K562 (cell line): Measurements from ENCODE around the gene ZNF618. TPM values are rescaled to one million over a fixed set of nuclear protein-coding genes. Genes with fewer than 3 reads are reported as not detected.
A peak's percentile ranks its signal among the peaks of the same experiment; 100 is the strongest.

Experiments used
- ATAC-seq: fragments of 200-7000 bp; cut with Tn5 transposase; 3 replicates; pipeline ENCODE4 v1.9.1; 2020; ENCODE audit warnings: moderate library complexity
- BruUV-seq: library from RNA; stranded (reverse); fragments of 400-500 nt; replicated peaks from 2 replicates; lab custom pipeline; 2021; lab: Mats Ljungman, UMichigan
- CTCF ChIA-PET: fragments of 300-600 bp; formaldehyde crosslinking; extraction: SDS; loops from one replicate; lab custom pipeline; 2021; ENCODE audit warnings: low intra/inter-chr PET ratio; lab: Yijun Ruan, JAX
- POLR2A ChIA-PET: fragments of 300-600, 350-650 bp; sonication (Branson Sonifier 250); formaldehyde crosslinking; extraction: SDS; loops from one replicate; lab custom pipeline; 2021; ENCODE audit warnings: antibody characterized with exemption, inconsistent platforms; lab: Yijun Ruan, JAX
- DNase-seq, 4 experiments: peaks; one replicate each; pipeline versions ENCODE4 v3.0.0 to v3.0.0-alpha.2; 2011 to 2018; ENCODE audit warnings: low spot score in 3 of 4, mixed read lengths in 3 of 4; ENCODE audit errors: extremely low read depth in 1 of 4
- FAIRE-seq: peaks from 2 replicates; lab custom pipeline; 2011; peaks lifted over from hg19 to GRCh38; lab: Jason Lieb, UNC
- H2AFZ ChIP-seq: 2 replicates; pipeline ENCODE4 v1.6.0; 2011; ENCODE audit warnings: low read depth, low read length, control low read depth, inconsistent platforms
- H3K27ac ChIP-seq: fragments of 200-600 bp; 3 replicates; pipeline ENCODE4 v1.8.0; 2011; ENCODE audit warnings: low read depth, mild to moderate bottlenecking, control low read depth, inconsistent platforms, low read length, moderate library complexity, mixed read lengths; ENCODE audit errors: extremely low read depth
- H3K27me3 ChIP-seq, 2 experiments: fragments of 300-600 bp in 1 of 2; 2 replicates in 1 of 2; 3 replicates in 1 of 2; pipeline versions ENCODE4 v1.6.0 to v1.8.0; 2011; ENCODE audit warnings: inconsistent platforms in 2 of 2, low read length in 2 of 2, mild to moderate bottlenecking in 1 of 2, mixed read lengths in 1 of 2, moderate library complexity in 1 of 2; ENCODE audit not compliant: control insufficient read depth in 2 of 2, insufficient read depth in 2 of 2
- H3K36me3 ChIP-seq: fragments of 300-600 bp; 3 replicates; pipeline ENCODE4 v1.8.0; 2011; ENCODE audit warnings: mild to moderate bottlenecking, low read length, inconsistent platforms; ENCODE audit not compliant: control insufficient read depth, insufficient read depth
- H3K4me1 ChIP-seq, 2 experiments: fragments of 200-600 bp in 1 of 2; replicated peaks in 1 of 2; 2 replicates in 1 of 2; 3 replicates in 1 of 2; pipeline versions ENCODE4 v1.5.1 to v1.8.0; 2011; ENCODE audit warnings: inconsistent platforms in 2 of 2, low read length in 2 of 2, mild to moderate bottlenecking in 1 of 2, mixed read lengths in 1 of 2, moderate library complexity in 1 of 2; ENCODE audit not compliant: control insufficient read depth in 2 of 2, insufficient read depth in 2 of 2
- H3K4me2 ChIP-seq: 2 replicates; pipeline ENCODE4 v1.6.1; 2011; ENCODE audit warnings: low read length, control low read depth, inconsistent platforms, mixed read lengths; ENCODE audit not compliant: insufficient read depth
- H3K4me3 ChIP-seq: fragments of 200-600 bp; sonication (generic), shearing (Covaris generic); 2 replicates; pipeline ENCODE4 v1.5.1; 2016; ENCODE audit warnings: control low read depth, inconsistent platforms
- H3K79me2 ChIP-seq: fragments of 200-600 bp; 3 replicates; pipeline ENCODE4 v1.8.0; 2011; ENCODE audit warnings: low read length, inconsistent platforms; ENCODE audit not compliant: control insufficient read depth, insufficient read depth
- H3K9ac ChIP-seq, 2 experiments: 2 replicates each; pipeline versions ENCODE4 v1.6.0 to v1.6.1; 2011; ENCODE audit warnings: low read depth in 2 of 2, low read length in 2 of 2, control low read depth in 1 of 2, inconsistent platforms in 1 of 2, mild to moderate bottlenecking in 1 of 2, mixed read lengths in 1 of 2; ENCODE audit not compliant: insufficient read depth in 1 of 2
- H3K9me1 ChIP-seq: one replicate; pipeline ENCODE4 v1.6.0; 2011; ENCODE audit warnings: inconsistent platforms, mild to moderate bottlenecking, low read length, moderate library complexity; ENCODE audit not compliant: control insufficient read depth, insufficient read depth
- H3K9me3 ChIP-seq: replicated peaks from 2 replicates; pipeline ENCODE4 v1.5.1; 2011; ENCODE audit warnings: low read depth, low read length, inconsistent platforms; ENCODE audit not compliant: control insufficient read depth, insufficient read depth
- H4K20me1 ChIP-seq: replicated peaks from 2 replicates; pipeline ENCODE4 v1.6.1; 2011; ENCODE audit warnings: low read length, inconsistent platforms, mixed read lengths; ENCODE audit not compliant: control insufficient read depth, insufficient read depth
- ADNP ChIP-seq: fragments of 200-800 bp; sonication (Bioruptor generic); IDR thresholded peaks from 2 replicates; pipeline ENCODE4 v1.6.1; 2016; ENCODE audit warnings: missing genetic modification characterization, missing compliant biosample characterization
- BCOR ChIP-seq: fragments of 450-650 bp; IDR thresholded peaks from 2 replicates; pipeline ENCODE4 v1.6.1; 2016
- ESRRA ChIP-seq: fragments of 450-650 bp; IDR thresholded peaks from 2 replicates; pipeline ENCODE4 v1.6.1; 2014; ENCODE audit warnings: low read depth, mild to moderate bottlenecking, moderate library complexity, borderline replicate concordance
- ESRRB ChIP-seq: fragments of 250-450 bp; sonication (Bioruptor Pico); IDR thresholded peaks from 2 replicates; pipeline ENCODE4 v1.5.0; 2020; ENCODE audit warnings: mild to moderate bottlenecking, moderate library complexity, borderline replicate concordance
- MTA2 ChIP-seq: fragments of 450-650 bp; IDR thresholded peaks from 2 replicates; pipeline ENCODE4 v1.6.1; 2016; ENCODE audit warnings: low read depth
- NR2C2 ChIP-seq, 2 experiments: fragments of 200-800 bp in 1 of 2; sonication (Bioruptor generic) in 1 of 2; sonication (generic) in 1 of 2; formaldehyde crosslinking in 1 of 2; IDR thresholded peaks; 2 replicates each; pipeline versions ENCODE4 v1.6.1 to v1.8.0; 2016 to 2022; ENCODE audit warnings: mild to moderate bottlenecking in 1 of 2, missing compliant biosample characterization in 1 of 2, missing genetic modification characterization in 1 of 2, missing genetic modification reagents in 1 of 2
- POU5F1 ChIP-seq: fragments of 150-350 bp; IDR thresholded peaks from 2 replicates; pipeline ENCODE4 v1.6.1; 2014; ENCODE audit warnings: borderline replicate concordance, low read length, low read depth, mild to moderate bottlenecking; ENCODE audit not compliant: partially characterized antibody
- RBM25 ChIP-seq: fragments of 200-400 bp; formaldehyde crosslinking; IDR thresholded peaks from 2 replicates; pipeline ENCODE4 v1.6.1; 2018; ENCODE audit warnings: low read length, low read depth, moderate library complexity; ENCODE audit not compliant: severe bottlenecking
- SMARCE1 ChIP-seq: fragments of 450-650 bp; IDR thresholded peaks from 2 replicates; pipeline ENCODE4 v1.7.1; 2016; ENCODE audit warnings: mild to moderate bottlenecking
- SRSF3 ChIP-seq: fragments of 200-400 bp; formaldehyde crosslinking; IDR thresholded peaks from 2 replicates; pipeline ENCODE4 v1.6.1; 2016; ENCODE audit warnings: mild to moderate bottlenecking, low read length, moderate library complexity; ENCODE audit not compliant: insufficient read depth
- ZNF24 ChIP-seq: fragments of 450-650 bp; IDR thresholded peaks from 2 replicates; pipeline ENCODE4 v1.6.1; 2016
- ZNF695 ChIP-seq: fragments of 450-650 bp; formaldehyde crosslinking; IDR thresholded peaks from 2 replicates; pipeline ENCODE4 v1.4.0; 2020; ENCODE audit warnings: mild to moderate bottlenecking, moderate library complexity
- WGBS: fragments of 100-300 bp; shearing (Covaris generic); methylation state at CpG from one replicate; pipeline ENCODE4 v1.1.6; 2016; ENCODE audit warnings: low coverage, mixed read lengths; ENCODE audit not compliant: insufficient coverage; ENCODE audit errors: missing lambda C conversion rate; 5-methylcytosine and 5-hydroxymethylcytosine counted together
- in situ Hi-C: fragments of 300-500 bp; cut with MboI; formaldehyde crosslinking; loops from 4 replicates; pipeline ENCODE4 v1.15.0; 2018; ENCODE audit warnings: inconsistent platforms, mixed read lengths
- intact Hi-C: fragments of 100-400 bp; cut with micrococcal nuclease; formaldehyde crosslinking; loops from 2 replicates; pipeline ENCODE4 v1.14.2; 2022
- polyA plus RNA-seq, 8 experiments: library from polyadenylated mRNA; depleted of rRNA in 4 of 8; stranded (reverse) in 5 of 8; unstranded in 3 of 8; fragments of >200 nt; fragmentation: Nextera tagmentation in 2 of 8; fragmentation: Illumina TruSeq in 1 of 8; extraction: Ambion mirVana in 2 of 8; extraction: Trizol in 1 of 8; gene quantifications; 2 replicates each; pipeline versions ENCODE4 v1.2.1 to v1.2.3, GENCODE V29; 2011 to 2014; ENCODE audit warnings: inconsistent platforms in 1 of 8, missing spikeins in 1 of 8
- total RNA-seq, 7 experiments: library from RNA; depleted of rRNA in 6 of 7; stranded (reverse); fragments of >200 nt in 6 of 7; fragmentation: Illumina TruSeq in 2 of 7; extraction: Trizol in 2 of 7; gene quantifications; 2 replicates each; pipeline versions ENCODE4 v1.2.1 to v1.2.3, GENCODE V29; 2011 to 2021; ENCODE audit warnings: low replicate concordance in 1 of 7

ZNF618 gene
- total and polyA plus RNA-seq, 9 of the 15 experiments (the other 6 are each of a cell fraction or from before 2014, with no cell fraction given): 0.08 to 13.7 (median 3.4) TPM

GRCh38 chr9:114001410-114001685 lies 125.2 kb downstream of the ZNF618 start:
- DNase-seq (no peak), FAIRE-seq (no peak), ATAC-seq (no peak)
- H2AFZ ChIP-seq: no peak overlapping the region
- CTCF ChIA-PET: no interaction called here
- H3K9me3 ChIP-seq: no peaks in the 10 kb centered on the region
- no peaks in the 10 kb centered on the region for H3K27me3 ChIP-seq
- no peaks in the 10 kb centered on the region; the same call in 1 of the 2 replicates for H4K20me1 ChIP-seq
- 29% methylated on average over 2 of the region's 3 CpGs for WGBS
- H3K9ac ChIP-seq: no peak overlapping the region
- TF ChIP-seq SMARCE1 (no peak), ESRRA (peak; percentile 57; the same call in 1 of the 2 replicates), BCOR (0 out of 2 replicates have a peak, but pooled peaks have one; percentile 8), SRSF3 (no peak), POU5F1 (no peak), ZNF695 (CRISPR knock-in tag) (no peak), ZNF24 (peak; percentile 46; the same call in 1 of the 2 replicates), MTA2 (no peak), ADNP (tag) (0 out of 2 replicates have a peak, but pooled peaks have one; percentile 50), RBM25 (peak; percentile 56), ESRRB (CRISPR knock-in tag) (no peak), NR2C2 (CRISPR knock-in tag; IDR thresholded peaks at IDR 0.05) (no peak), NR2C2 (tag; IDR thresholded peaks at IDR 0.05) (no peak)
- no peaks in the 10 kb centered on the region for H3K9me1 ChIP-seq
- H3K27ac ChIP-seq: no peak overlapping the region
- peaks cover 9% of the 10 kb centered on the region; the same call in 2 of the 3 replicates for H3K36me3 ChIP-seq
- H3K4me1 ChIP-seq: peaks cover 0 to 6% of the 10 kb centered on the region in 2 experiments; a peak in 1 of 5 replicates
- no peaks in the 10 kb centered on the region for H3K79me2 ChIP-seq
- no peak overlapping the region for H3K4me2 ChIP-seq
- intact Hi-C loops: no loop called here
- BruUV-seq: no TSS peak
- H3K4me3 ChIP-seq: no peak overlapping the region
- POLR2A ChIA-PET: no interaction called here
- in situ Hi-C loops: no loop called here
